Activated CD8-positive, alpha-beta memory T cell treated with anti-CD3 and anti-CD28 coated beads, Interleukin-2, amount 10 ng/mL, durations not matched to agents 7 days and 5 days (primary cell): ENCODE results near the gene C20orf96. TPM values are rescaled to one million over a fixed set of nuclear protein-coding genes. Genes with fewer than 3 reads are reported as not detected.
"Not testable (repeated sequence)": the region's sequence is repeated elsewhere in the genome, so short reads cannot be mapped to it uniquely, and the experiment has no call there.

ENCODE experiments used
- ATAC-seq: fragments of 150-1000 bp; cut with Tn5 transposase; one replicate; pipeline ENCODE4 v1.10.0; 2021; ENCODE audit warnings: moderate library complexity
- CTCF ChIA-PET: fragments of 350-600 bp; sonication (Branson Sonifier 250); formaldehyde crosslinking; loops from one replicate; lab custom pipeline; 2021; ENCODE audit warnings: antibody characterized with exemption; lab: Charles Lee
- DNase-seq: peaks from one replicate; pipeline ENCODE4 v3.0.0-alpha.2; 2020
- H3K27ac Mint-ChIP-seq: one replicate; pipeline ENCODE4 v1.8.0; 2021; ENCODE audit warnings: mild to moderate bottlenecking, mixed read lengths
- H3K27me3 Mint-ChIP-seq: one replicate; pipeline ENCODE4 v1.8.0; 2021; ENCODE audit warnings: mixed read lengths
- H3K36me3 Mint-ChIP-seq: one replicate; pipeline ENCODE4 v1.8.0; 2021; ENCODE audit warnings: mild to moderate bottlenecking, mixed read lengths
- H3K4me1 Mint-ChIP-seq: one replicate; pipeline ENCODE4 v1.8.0; 2021; ENCODE audit warnings: mixed read lengths
- H3K4me3 Mint-ChIP-seq: one replicate; pipeline ENCODE4 v1.8.0; 2021; ENCODE audit warnings: mild to moderate bottlenecking, moderate library complexity, mixed read lengths
- H3K9me3 Mint-ChIP-seq: one replicate; pipeline ENCODE4 v1.8.0; 2022; ENCODE audit warnings: low read depth, mixed read lengths
- total RNA-seq, 2 experiments: library from RNA; stranded (reverse); gene quantifications; one replicate each; pipeline ENCODE4 v1.2.3, GENCODE V29; 2021

The C20orf96 gene
- total RNA-seq, 2 experiments from 2014 or later, result 7.5 to 8.2 TPM

- ATAC-seq, result peak; percentile 97
- H3K4me1 Mint-ChIP-seq, result peaks cover 10% of the 10 kb centered on the region
- peaks cover 6% of the 10 kb centered on the region for H3K27me3 Mint-ChIP-seq
- DNase-seq, result peak; percentile 92
- no peaks in the 10 kb centered on the region for H3K36me3 Mint-ChIP-seq
- H3K4me3 Mint-ChIP-seq, result peak overlapping the region; percentile 72
- CTCF ChIA-PET, result interaction anchor here (0.6 to 4.4 kb wide), 27 partner anchors 9 to 187 kb away, joined by 3 to 43 read pairs (median 4); partner anchors contain the start of genes DEFB132, NRSN2 and ZCCHC3
- no peak overlapping the region for H3K27ac Mint-ChIP-seq
- H3K9me3 Mint-ChIP-seq, result no peaks in the 10 kb centered on the region
Measured at GRCh38 chr20:266596-267562, 23.7 kb downstream of the C20orf96 start.

GRCh38 chr20:263701-264100 is 26.8 kb downstream of the C20orf96 start:
- Mint-ChIP-seq H3K9me3 (no peaks in the 10 kb centered on the region), H3K27me3 (peaks cover 6% of the 10 kb centered on the region), H3K4me1 (peaks cover 13% of the 10 kb centered on the region), H3K27ac (no peak overlapping the region), H3K36me3 (no peaks in the 10 kb centered on the region), H3K4me3 (no peak overlapping the region)
- no peak for DNase-seq
- CTCF ChIA-PET, result interaction anchor here (1.6 to 2.0 kb wide), 2 partner anchors 33 to 63 kb away, joined by 3 to 5 read pairs; partner anchors contain the start of gene ZCCHC3
- ATAC-seq, result no peak

GRCh38 chr20:259981-260380 is 30.6 kb downstream of the C20orf96 start:
- no peak for DNase-seq
- Mint-ChIP-seq H3K27ac (no peak overlapping the region), H3K4me3 (no peak overlapping the region), H3K36me3 (no peaks in the 10 kb centered on the region), H3K27me3 (peaks cover 7% of the 10 kb centered on the region), H3K4me1 (peaks cover 8% of the 10 kb centered on the region), H3K9me3 (no peaks in the 10 kb centered on the region)
- CTCF ChIA-PET, result no interaction called here
- ATAC-seq, result no peak

- peaks cover 7% of the 10 kb centered on the region for H3K27me3 Mint-ChIP-seq
- no peak overlapping the region for H3K27ac Mint-ChIP-seq
- no peaks in the 10 kb centered on the region for H3K36me3 Mint-ChIP-seq
- CTCF ChIA-PET, result interaction anchor here (2.5 kb wide), 1 partner anchor 8 kb away, joined by 10 read pairs; no protein-coding TSS in a partner anchor
- no peaks in the 10 kb centered on the region for H3K9me3 Mint-ChIP-seq
- peak; percentile 33 for ATAC-seq
- H3K4me3 Mint-ChIP-seq, result no peak overlapping the region
- peaks cover 8% of the 10 kb centered on the region for H3K4me1 Mint-ChIP-seq
- no peak for DNase-seq
Measured at GRCh38 chr20:258963-259362, 31.6 kb downstream of the C20orf96 start.

GRCh38 chr20:258269-258858 is 32.2 kb downstream of the C20orf96 start:
- Mint-ChIP-seq H3K4me3 (no peak overlapping the region), H3K27ac (no peak overlapping the region)
- no peak for ATAC-seq

GRCh38 chr20:257419-257818 is 33.1 kb downstream of the C20orf96 start, which contains the start of gene DEFB132:
TSS of gene DEFB132 (plus strand) at chr20:257724. CDS start at chr20:257779, 55 bp downstream.
- CTCF ChIA-PET, result interaction anchor here (2.5 kb wide), 1 partner anchor 9 kb away, joined by 10 read pairs; no protein-coding TSS in a partner anchor

More at GRCh38 chr20:258269-258858, 32.2 kb downstream of the C20orf96 start:
- CTCF ChIA-PET, result interaction anchor here (2.5 kb wide), 1 partner anchor 8 kb away, joined by 10 read pairs; no protein-coding TSS in a partner anchor
- no peaks in the 10 kb centered on the region for H3K36me3 Mint-ChIP-seq
- DNase-seq, result no peak
- H3K4me1 Mint-ChIP-seq, result peaks cover 8% of the 10 kb centered on the region
- H3K9me3 Mint-ChIP-seq, result no peaks in the 10 kb centered on the region
- peaks cover 7% of the 10 kb centered on the region for H3K27me3 Mint-ChIP-seq

GRCh38 chr20:253447-253846 is 37.1 kb downstream of the C20orf96 start:
- CTCF ChIA-PET, result interaction anchor here (1.6 kb wide), 1 partner anchor 13 kb away, joined by 6 read pairs; no protein-coding TSS in a partner anchor
- not testable (repeated sequence) for H3K4me3 Mint-ChIP-seq, H3K9me3 Mint-ChIP-seq, H3K27ac Mint-ChIP-seq, H3K36me3 Mint-ChIP-seq, DNase-seq, ATAC-seq
- Mint-ChIP-seq H3K4me1 (peaks cover 10% of the 10 kb centered on the region), H3K27me3 (peaks cover 15% of the 10 kb centered on the region)

More at GRCh38 chr20:257419-257818, 33.1 kb downstream of the C20orf96 start, which contains the start of gene DEFB132:
- peaks cover 8% of the 10 kb centered on the region for H3K4me1 Mint-ChIP-seq
- no peak within 1 kb of the TSS for H3K27ac Mint-ChIP-seq
- H3K36me3 Mint-ChIP-seq, result no peaks in the 10 kb centered on the region
- H3K27me3 Mint-ChIP-seq, result peaks cover 7% of the 10 kb centered on the region
- no peak within 1 kb of the TSS for H3K4me3 Mint-ChIP-seq
- ATAC-seq, result no peak
- DNase-seq, result no peak
- no peaks in the 10 kb centered on the region for H3K9me3 Mint-ChIP-seq

GRCh38 chr20:252801-253200 is 37.7 kb downstream of the C20orf96 start:
- DNase-seq (no peak), ATAC-seq (no peak)
- no peak overlapping the region for H3K4me3 Mint-ChIP-seq
- CTCF ChIA-PET, result interaction anchor here (1.6 kb wide), 1 partner anchor 13 kb away, joined by 6 read pairs; no protein-coding TSS in a partner anchor
- no peak overlapping the region for H3K27ac Mint-ChIP-seq
- no peaks in the 10 kb centered on the region for H3K36me3 Mint-ChIP-seq
- no peaks in the 10 kb centered on the region for H3K9me3 Mint-ChIP-seq
- peaks cover 7% of the 10 kb centered on the region for H3K4me1 Mint-ChIP-seq
- H3K27me3 Mint-ChIP-seq, result peaks cover 12% of the 10 kb centered on the region

- DNase-seq (no peak), ATAC-seq (no peak)
- peaks cover 7% of the 10 kb centered on the region for H3K4me1 Mint-ChIP-seq
- CTCF ChIA-PET, result no interaction called here
- H3K36me3 Mint-ChIP-seq, result no peaks in the 10 kb centered on the region
- H3K27me3 Mint-ChIP-seq, result peaks cover 8% of the 10 kb centered on the region
- no peak overlapping the region for H3K4me3 Mint-ChIP-seq
- no peak overlapping the region for H3K27ac Mint-ChIP-seq
- no peaks in the 10 kb centered on the region for H3K9me3 Mint-ChIP-seq
Measured at GRCh38 chr20:251354-251753, 39.2 kb downstream of the C20orf96 start.

GRCh38 chr20:242905-243304 is 47.6 kb downstream of the C20orf96 start:
- H3K27me3 Mint-ChIP-seq, result peaks cover 29% of the 10 kb centered on the region
- no peak for ATAC-seq
- H3K4me1 Mint-ChIP-seq, result peaks cover 8% of the 10 kb centered on the region
- DNase-seq, result no peak
- no peaks in the 10 kb centered on the region for H3K36me3 Mint-ChIP-seq
- no peak overlapping the region for H3K4me3 Mint-ChIP-seq
- CTCF ChIA-PET, result interaction anchor here (1.3 kb wide), 1 partner anchor 88 kb away, joined by 5 read pairs; no protein-coding TSS in a partner anchor
- H3K27ac Mint-ChIP-seq, result no peak overlapping the region
- no peaks in the 10 kb centered on the region for H3K9me3 Mint-ChIP-seq

GRCh38 chr20:237929-238328 is 52.6 kb downstream of the C20orf96 start:
- no peak for DNase-seq
- Mint-ChIP-seq H3K4me3 (peak overlapping the region; percentile 61), H3K27me3 (peaks cover 18% of the 10 kb centered on the region), H3K9me3 (no peaks in the 10 kb centered on the region), H3K4me1 (peaks cover 15% of the 10 kb centered on the region), H3K36me3 (no peaks in the 10 kb centered on the region), H3K27ac (peak overlapping the region; percentile 84)
- CTCF ChIA-PET, result interaction anchor here (1.0 to 3.0 kb wide), 10 partner anchors 10 to 116 kb away, joined by 3 to 18 read pairs (median 4); partner anchors contain the start of gene SOX12
- ATAC-seq, result peak; percentile 76

GRCh38 chr20:237489-237888 is 53.1 kb downstream of the C20orf96 start:
- no peaks in the 10 kb centered on the region for H3K36me3 Mint-ChIP-seq
- CTCF ChIA-PET, result interaction anchor here (1.0 to 3.0 kb wide), 10 partner anchors 11 to 117 kb away, joined by 3 to 18 read pairs (median 4); partner anchors contain the start of gene SOX12
- no peaks in the 10 kb centered on the region for H3K9me3 Mint-ChIP-seq
- peak overlapping the region; percentile 84 for H3K27ac Mint-ChIP-seq
- H3K4me1 Mint-ChIP-seq, result peaks cover 15% of the 10 kb centered on the region
- H3K4me3 Mint-ChIP-seq, result peak overlapping the region; percentile 61
- H3K27me3 Mint-ChIP-seq, result peaks cover 15% of the 10 kb centered on the region
- DNase-seq, result peak; percentile 44
- peak; percentile 63 for ATAC-seq

- peaks cover 2% of the 10 kb centered on the region for H3K9me3 Mint-ChIP-seq
- CTCF ChIA-PET, result interaction anchor here (3.0 kb wide), 1 partner anchor 30 kb away, joined by 18 read pairs; no protein-coding TSS in a partner anchor
- DNase-seq (no peak), ATAC-seq (no peak)
- H3K36me3 Mint-ChIP-seq, result no peaks in the 10 kb centered on the region
- peaks cover 13% of the 10 kb centered on the region for H3K27me3 Mint-ChIP-seq
- H3K4me1 Mint-ChIP-seq, result peaks cover 15% of the 10 kb centered on the region
- H3K27ac Mint-ChIP-seq, result no peak overlapping the region
- no peak overlapping the region for H3K4me3 Mint-ChIP-seq
Measured at GRCh38 chr20:235891-236290, 54.7 kb downstream of the C20orf96 start.
